HG03565 (cell line): ENCODE results near the gene FAM168A.

ENCODE experiments used
- ATAC-seq: cut with Tn5 transposase; IDR thresholded peaks from one replicate; pipeline ENCODE4 v1.9.1; 2021; ENCODE audit warnings: mild to moderate bottlenecking, moderate library complexity; ENCODE audit not compliant: unreplicated experiment

FAM168A gene

GRCh38 chr11:73404506-73405145 lies 193.3 kb downstream of the FAM168A start:
- no peak for ATAC-seq

DNA sequence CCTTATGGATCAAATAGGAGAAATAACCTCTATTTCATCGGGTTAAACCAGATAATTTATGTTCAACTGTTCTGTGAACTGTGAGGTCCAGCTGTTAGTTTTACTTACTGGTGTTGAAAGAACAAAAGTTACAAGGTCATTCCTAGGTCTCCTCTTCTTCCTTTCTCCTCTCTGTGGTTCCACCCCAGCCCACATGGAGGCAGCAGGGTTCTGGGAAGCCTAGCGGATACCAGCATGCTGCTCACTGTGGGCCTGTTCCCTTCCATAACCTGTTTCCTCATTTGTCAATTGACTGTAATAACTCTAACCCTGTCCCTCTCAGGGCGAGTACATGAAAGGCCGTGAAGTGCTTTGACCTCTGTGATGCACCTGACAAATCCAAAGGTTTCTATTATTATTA lies 193.9 kb downstream of the FAM168A start:
- no peak for ATAC-seq

DNA sequence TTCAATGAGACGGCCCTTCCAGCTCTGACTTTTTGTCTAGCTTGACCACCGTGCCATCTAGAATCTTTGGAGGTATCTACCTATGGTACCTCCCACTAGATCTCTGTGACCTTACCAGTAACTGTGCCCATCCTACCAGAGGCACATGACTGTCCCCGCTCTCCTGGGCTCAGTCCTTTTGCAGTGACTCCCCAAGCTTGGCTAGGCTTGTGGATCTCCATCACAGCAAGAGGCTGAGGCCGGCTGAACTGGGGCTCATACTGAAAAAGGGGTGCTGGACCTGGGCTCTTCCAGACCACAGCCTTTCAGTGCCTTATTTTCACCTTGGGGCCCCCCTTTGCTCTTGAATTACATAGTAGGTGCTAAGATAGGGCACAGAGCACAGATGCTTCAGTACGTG lies 194.4 kb downstream of the FAM168A start:
- ATAC-seq, result no peak

DNA sequence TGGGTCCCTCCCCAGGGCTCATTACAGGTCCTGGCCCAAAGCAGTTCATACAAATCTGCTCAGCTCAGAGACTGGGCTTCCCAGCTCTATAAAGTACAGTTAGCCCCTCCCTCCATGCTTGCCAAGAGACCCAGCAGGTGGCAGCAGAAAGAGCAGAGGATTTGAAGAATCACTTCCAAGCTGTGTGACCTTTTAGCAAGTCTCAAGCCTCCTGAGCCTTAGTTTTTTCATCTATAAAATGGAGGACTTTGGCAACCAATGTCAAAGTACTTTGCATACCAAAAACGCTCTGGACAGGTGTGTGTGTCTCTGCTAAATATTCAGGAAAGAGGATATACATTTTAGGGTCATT lies 195.1 kb downstream of the FAM168A start:
- ATAC-seq, result no peak

GRCh38 chr11:73401924-73402833 lies 195.7 kb downstream of the FAM168A start:
- ATAC-seq, result no peak

DNA sequence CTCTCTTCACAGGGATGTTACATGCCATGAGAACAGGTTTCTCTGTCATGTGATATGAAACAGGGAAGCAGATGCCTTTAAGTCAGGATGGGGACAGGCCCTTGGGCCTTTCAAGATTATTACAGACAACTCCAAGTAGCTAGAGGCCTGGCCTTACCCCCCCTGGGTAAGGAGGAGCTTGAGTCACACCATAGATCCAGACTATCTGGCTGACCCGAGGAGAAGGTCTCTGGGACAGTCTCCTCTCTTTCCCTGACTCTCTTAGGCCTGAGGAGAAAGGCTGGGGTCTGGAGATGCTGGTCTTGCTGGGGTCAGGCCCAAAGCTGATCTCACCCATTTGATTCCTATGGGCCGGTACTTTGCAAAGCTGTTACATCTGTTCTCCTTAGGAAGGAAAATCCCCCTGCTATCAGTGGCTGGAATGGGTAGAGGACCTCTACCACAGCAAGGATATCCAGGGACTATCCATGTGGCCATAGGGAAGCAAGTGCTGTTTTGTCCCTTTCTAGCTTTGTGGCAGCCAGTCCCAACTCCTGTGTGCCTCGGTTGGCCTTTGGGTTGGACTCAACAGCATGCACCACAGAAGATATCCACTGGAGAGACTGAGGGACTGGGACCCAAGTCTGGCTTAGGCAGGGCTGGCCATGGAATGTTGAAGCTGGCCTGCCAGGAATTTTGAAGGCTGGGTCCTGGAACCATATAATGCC lies 196.5 kb downstream of the FAM168A start:
- no peak for ATAC-seq

DNA sequence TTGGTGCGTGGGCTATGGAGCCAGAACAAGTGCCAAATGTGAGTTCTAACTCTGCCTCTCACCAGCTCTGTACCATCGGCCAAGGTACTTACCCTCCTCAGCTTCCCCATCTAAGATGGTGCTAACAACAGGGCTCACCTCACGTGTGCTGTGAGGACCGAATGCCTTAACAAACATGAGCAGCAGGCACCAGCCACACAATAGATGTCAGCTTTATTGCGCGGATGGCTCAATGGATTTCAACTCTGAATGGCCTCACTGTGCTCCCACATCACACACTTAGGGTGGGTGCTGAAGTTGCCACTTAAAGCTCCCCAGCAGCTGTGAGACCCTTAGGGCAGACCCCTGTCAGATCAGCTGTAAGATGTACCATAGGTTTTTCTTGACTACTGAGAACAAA lies 197.6 kb downstream of the FAM168A start:
- ATAC-seq, result no peak

DNA sequence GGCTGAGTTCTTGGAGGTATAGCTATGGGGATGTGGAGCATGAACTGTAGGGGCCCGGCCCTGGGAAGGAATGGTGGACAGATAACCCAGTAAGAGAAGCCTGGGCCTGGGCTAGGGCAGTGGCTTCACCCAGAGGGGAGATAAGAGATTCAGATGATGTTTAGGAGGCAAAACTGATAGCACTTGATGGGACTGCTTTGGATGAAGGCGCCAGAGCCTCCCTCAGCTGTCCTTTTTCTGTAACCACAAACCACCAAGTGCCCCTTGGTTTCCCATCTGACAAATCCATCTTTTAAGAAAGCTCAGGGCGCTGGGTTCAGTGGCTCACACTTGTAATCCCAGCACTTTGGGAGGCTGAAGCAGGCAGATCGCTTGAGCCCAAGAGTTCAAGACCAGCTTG lies 198.3 kb downstream of the FAM168A start:
- no peak for ATAC-seq

- ATAC-seq, result no peak
These were observed 198.7 kb downstream of the FAM168A start for GRCh38 chr11:73399159-73399590.

DNA sequence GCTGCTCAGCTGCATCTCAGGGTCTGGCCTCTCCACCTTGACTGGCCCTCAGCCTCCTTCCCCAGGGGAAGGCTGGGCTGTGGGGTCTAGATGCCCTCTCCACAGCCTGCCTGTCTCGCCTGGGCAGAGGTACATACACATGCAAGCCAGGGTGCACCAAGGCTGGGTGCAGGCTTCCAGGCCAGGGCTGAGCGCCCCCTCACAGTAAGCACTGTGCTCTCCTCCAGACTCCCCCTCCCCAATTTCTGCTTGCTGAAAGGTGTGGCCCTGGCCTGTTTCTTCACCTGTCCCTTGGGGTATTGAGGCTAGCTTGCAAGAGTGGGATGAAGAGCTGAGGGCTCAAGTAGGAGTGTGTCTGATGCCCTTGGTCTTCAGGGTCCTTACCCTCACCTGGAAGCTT lies 199.2 kb downstream of the FAM168A start:
- no peak for ATAC-seq

GRCh38 chr11:73398132-73398526 lies 199.8 kb downstream of the FAM168A start:
- ATAC-seq, result no peak

- ATAC-seq, result no peak
These were observed 200.3 kb downstream of the FAM168A start for GRCh38 chr11:73397468-73398131.

DNA sequence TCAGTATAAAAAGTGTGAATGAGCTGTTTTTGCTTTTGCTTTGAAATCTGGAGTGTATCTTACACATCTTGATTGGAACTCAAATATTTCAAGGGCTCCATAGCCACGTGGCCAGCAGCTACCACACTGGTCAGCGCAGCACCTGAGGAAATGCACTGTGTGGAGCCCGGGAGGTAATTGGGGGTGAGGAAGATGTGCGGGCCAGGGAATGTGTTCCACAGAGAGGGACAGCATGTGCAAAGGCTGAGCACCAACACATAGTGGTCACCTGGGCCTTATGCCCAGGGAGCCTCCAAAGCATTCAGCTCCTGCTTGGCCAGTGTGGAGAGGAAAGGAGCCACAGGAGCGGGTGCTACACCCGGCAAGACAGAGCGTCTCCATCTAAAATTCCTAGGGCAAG lies 200.9 kb downstream of the FAM168A start:
- no peak for ATAC-seq

DNA sequence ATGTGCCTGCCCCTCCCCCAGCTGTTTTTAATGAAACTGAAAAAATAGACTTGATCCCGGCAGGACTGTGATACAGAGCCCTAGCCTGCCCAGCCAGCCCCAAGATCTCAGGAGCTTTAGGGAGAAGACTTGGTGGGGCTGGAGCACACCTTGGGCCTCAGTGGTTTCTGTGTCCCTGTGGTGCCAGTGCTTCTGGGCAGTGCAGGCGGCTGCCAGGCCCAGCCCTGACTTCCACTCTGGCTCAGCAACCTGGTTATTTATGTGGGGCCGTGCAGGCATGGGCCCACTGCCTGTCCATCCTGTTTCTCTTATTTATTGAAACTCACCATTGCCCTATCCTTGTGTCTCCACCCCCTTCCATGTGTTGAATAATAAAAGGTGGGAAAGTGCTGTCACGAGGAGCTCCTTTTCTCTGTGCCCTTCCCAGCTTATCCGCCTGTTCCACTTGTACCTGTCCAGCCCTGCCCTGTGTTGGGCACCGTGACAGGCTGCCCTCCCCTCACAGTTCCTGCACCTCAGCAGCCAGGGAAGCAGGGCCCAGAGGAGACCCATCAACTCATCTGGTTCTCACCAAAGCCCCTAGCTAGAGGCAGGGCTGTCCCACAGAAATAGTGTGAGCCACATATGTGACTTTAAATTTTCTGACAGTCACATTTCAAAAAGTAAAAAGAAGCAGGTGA lies 201.5 kb downstream of the FAM168A start:
- no peak for ATAC-seq

- ATAC-seq, result no peak
These were observed 202.4 kb downstream of the FAM168A start for GRCh38 chr11:73395297-73396208.

DNA sequence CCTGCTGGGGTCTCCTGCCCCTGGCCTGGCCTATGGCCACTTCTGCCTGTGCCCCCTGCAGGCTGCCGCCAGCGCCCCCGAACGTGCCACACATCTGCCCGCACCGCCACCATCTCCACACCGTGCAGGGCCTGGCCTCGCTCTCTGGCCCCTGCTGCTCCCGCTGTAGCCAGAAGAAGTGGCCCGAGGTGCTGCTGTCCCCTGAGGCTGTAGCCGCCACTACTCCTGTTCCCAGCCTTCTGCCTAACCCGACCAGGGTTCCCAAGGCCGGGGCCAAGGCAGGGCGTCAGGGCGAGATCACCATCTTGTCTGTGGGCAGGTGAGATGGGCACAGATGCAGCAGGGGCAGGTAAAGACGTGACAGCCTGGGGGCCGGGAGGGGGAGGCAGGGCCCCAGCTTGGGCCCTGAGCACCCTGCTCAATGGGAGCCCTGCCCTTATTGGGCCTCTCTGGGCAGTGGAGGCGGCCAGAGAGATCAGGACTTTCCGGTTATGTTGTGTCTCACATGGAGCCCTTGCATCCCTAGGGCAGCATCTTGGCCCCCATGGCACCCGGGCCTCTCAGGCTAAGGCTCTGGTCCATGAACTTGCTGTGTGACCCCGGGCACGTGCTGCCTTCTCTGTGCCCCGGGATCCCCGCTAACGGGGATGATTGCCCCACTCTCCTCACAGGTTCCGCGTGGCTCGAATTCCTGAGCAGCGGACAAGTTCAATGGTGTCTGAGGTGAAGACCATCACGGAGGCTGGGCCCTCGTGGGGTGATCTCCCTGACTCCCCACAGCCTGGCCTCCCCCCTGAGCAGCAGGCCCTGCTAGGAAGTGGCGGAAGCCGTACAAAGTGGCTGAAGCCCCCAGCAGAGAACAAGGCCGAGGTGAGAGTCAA lies 203.3 kb downstream of the FAM168A start:
- ATAC-seq, result no peak

- no peak for ATAC-seq
These were observed 204.2 kb downstream of the FAM168A start for GRCh38 chr11:73393479-73394415.

- ATAC-seq, result no peak
These were observed 204.9 kb downstream of the FAM168A start for GRCh38 chr11:73393011-73393380.
